Mesendoderm (in vitro differentiated cells): ENCODE results near the gene RALGPS2.

ENCODE experiments used
- DNase-seq: peaks from one replicate; pipeline ENCODE4 v3.0.0; 2013
- H2AK5ac ChIP-seq: 2 replicates; pipeline ENCODE4 v1.6.1; 2013; ENCODE audit warnings: low read length, inconsistent platforms
- H2BK120ac ChIP-seq: 2 replicates; pipeline ENCODE4 v1.6.1; 2013; ENCODE audit warnings: low read depth, mild to moderate bottlenecking, low read length, moderate library complexity, mixed read lengths
- H2BK15ac ChIP-seq: replicated peaks from 2 replicates; pipeline ENCODE4 v1.6.1; 2013; ENCODE audit warnings: low read depth, mild to moderate bottlenecking, moderate library complexity
- H2BK5ac ChIP-seq: 2 replicates; pipeline ENCODE4 v1.6.1; 2013; ENCODE audit warnings: low read length, inconsistent platforms
- H3K18ac ChIP-seq: 2 replicates; pipeline ENCODE4 v1.6.1; 2013; ENCODE audit warnings: mild to moderate bottlenecking, low read length, mixed read lengths
- H3K23ac ChIP-seq: one replicate; pipeline ENCODE4 v1.6.1; 2013; ENCODE audit warnings: low read length
- H3K27ac ChIP-seq: 2 replicates; pipeline ENCODE4 v1.5.1; 2013; ENCODE audit warnings: low read depth, mild to moderate bottlenecking, inconsistent platforms, low read length, moderate library complexity
- H3K27me3 ChIP-seq: 2 replicates; pipeline ENCODE4 v1.6.1; 2013; ENCODE audit warnings: low read length, control low read depth, mild to moderate bottlenecking, inconsistent platforms; ENCODE audit not compliant: insufficient read depth, poor library complexity
- H3K36me3 ChIP-seq: 2 replicates; pipeline ENCODE4 v1.6.1; 2013; ENCODE audit warnings: low read length, inconsistent platforms; ENCODE audit not compliant: control insufficient read depth, insufficient read depth
- H3K4ac ChIP-seq: one replicate; pipeline ENCODE4 v1.6.1; 2013; ENCODE audit warnings: low read depth, mild to moderate bottlenecking, low read length, moderate library complexity
- H3K4me1 ChIP-seq: 2 replicates; pipeline ENCODE4 v1.6.1; 2013; ENCODE audit warnings: low read depth, low read length, inconsistent platforms; ENCODE audit not compliant: control insufficient read depth
- H3K4me2 ChIP-seq: 2 replicates; pipeline ENCODE4 v1.6.1; 2013; ENCODE audit warnings: low read length
- H3K4me3 ChIP-seq: 2 replicates; pipeline ENCODE4 v1.5.1; 2013; ENCODE audit warnings: mild to moderate bottlenecking, low read length
- H3K56ac ChIP-seq: one replicate; pipeline ENCODE4 v1.6.1; 2013; ENCODE audit warnings: low read length
- H3K79me1 ChIP-seq: 2 replicates; pipeline ENCODE4 v1.6.1; 2013; ENCODE audit warnings: low read length, inconsistent platforms
- H3K79me2 ChIP-seq: 2 replicates; pipeline ENCODE4 v1.6.1; 2013; ENCODE audit warnings: mild to moderate bottlenecking, low read length; ENCODE audit not compliant: control insufficient read depth, insufficient read depth
- H3K9ac ChIP-seq: 2 replicates; pipeline ENCODE4 v1.6.1; 2013; ENCODE audit warnings: low read length, inconsistent platforms
- H4K5ac ChIP-seq: one replicate; pipeline ENCODE4 v1.6.1; 2013; ENCODE audit warnings: low read length
- H4K8ac ChIP-seq: one replicate; pipeline ENCODE4 v1.6.1; 2013; ENCODE audit warnings: low read depth, mild to moderate bottlenecking, control low read depth, low read length, moderate library complexity
- WGBS: extraction: QIAGEN DNeasy Blood & Tissue Kit; methylation state at CpG from one replicate; pipeline ENCODE4 v1.1.7; 2013; ENCODE audit warnings: low lambda C conversion rate, missing lambda C conversion rate; ENCODE audit not compliant: insufficient coverage; ENCODE audit errors: extremely low coverage; 5-methylcytosine and 5-hydroxymethylcytosine counted together

Gene RALGPS2

GRCh38 chr1:178901482-178902125, 176.6 kb downstream of the RALGPS2 start:
- Histone ChIP-seq H2BK15ac (no peak overlapping the region), H3K9ac (no peak overlapping the region), H4K8ac (no peak overlapping the region), H3K4me3 (no peak overlapping the region), H3K79me2 (no peaks in the 10 kb centered on the region), H3K18ac (no peak overlapping the region), H3K27ac (no peak overlapping the region), H3K4me2 (no peak overlapping the region), H3K4me1 (no peaks in the 10 kb centered on the region), H3K23ac (no peak overlapping the region), H3K4ac (no peak overlapping the region), H3K27me3 (no peaks in the 10 kb centered on the region), H2AK5ac (no peak overlapping the region), H4K5ac (no peak overlapping the region), H3K56ac (no peak overlapping the region), H3K79me1 (no peaks in the 10 kb centered on the region), H2BK120ac (no peak overlapping the region), H2BK5ac (no peak overlapping the region), H3K36me3 (no peaks in the 10 kb centered on the region)
- DNase-seq, result no peak
- no CpG with 5 or more reads among the region's 1 CpG for WGBS

- Histone ChIP-seq H3K23ac (no peak overlapping the region), H2BK15ac (no peak overlapping the region), H3K4me1 (no peaks in the 10 kb centered on the region), H4K5ac (no peak overlapping the region), H3K4ac (no peak overlapping the region), H3K27me3 (no peaks in the 10 kb centered on the region), H3K27ac (no peak overlapping the region), H2BK5ac (no peak overlapping the region), H3K79me2 (no peaks in the 10 kb centered on the region), H3K9ac (no peak overlapping the region), H2BK120ac (no peak overlapping the region), H3K18ac (no peak overlapping the region), H3K79me1 (no peaks in the 10 kb centered on the region), H4K8ac (no peak overlapping the region), H2AK5ac (no peak overlapping the region), H3K4me2 (no peak overlapping the region), H3K4me3 (no peak overlapping the region), H3K56ac (no peak overlapping the region), H3K36me3 (no peaks in the 10 kb centered on the region)
- WGBS, result no CpG with 5 or more reads among the region's 1 CpG
- no peak for DNase-seq
Observed at GRCh38 chr1:178908358-178908757, 183.3 kb downstream of the RALGPS2 start.

GRCh38 chr1:178910023-178910422, 185.0 kb downstream of the RALGPS2 start:
- H3K4me3 ChIP-seq, result no peak overlapping the region
- H3K4me1 ChIP-seq, result no peaks in the 10 kb centered on the region
- H3K36me3 ChIP-seq, result no peaks in the 10 kb centered on the region
- H2BK120ac ChIP-seq, result no peak overlapping the region
- no peak overlapping the region for H2AK5ac ChIP-seq
- H3K4me2 ChIP-seq, result no peak overlapping the region
- no peak for DNase-seq
- H3K27ac ChIP-seq, result no peak overlapping the region
- H3K18ac ChIP-seq, result no peak overlapping the region
- no peak overlapping the region for H4K5ac ChIP-seq
- H3K27me3 ChIP-seq, result no peaks in the 10 kb centered on the region
- H3K79me2 ChIP-seq, result no peaks in the 10 kb centered on the region
- H3K4ac ChIP-seq, result no peak overlapping the region
- H2BK5ac ChIP-seq, result no peak overlapping the region
- no peak overlapping the region for H3K56ac ChIP-seq
- H2BK15ac ChIP-seq, result no peak overlapping the region
- H4K8ac ChIP-seq, result no peak overlapping the region
- no peaks in the 10 kb centered on the region for H3K79me1 ChIP-seq
- WGBS, result no CpG with 5 or more reads among the region's 1 CpG
- no peak overlapping the region for H3K23ac ChIP-seq
- no peak overlapping the region for H3K9ac ChIP-seq

- H4K8ac ChIP-seq, result no peak overlapping the region
- no peaks in the 10 kb centered on the region for H3K79me1 ChIP-seq
- no peak overlapping the region for H3K56ac ChIP-seq
- no peak for DNase-seq
- H2BK5ac ChIP-seq, result no peak overlapping the region
- no peak overlapping the region for H3K4me3 ChIP-seq
- H3K9ac ChIP-seq, result no peak overlapping the region
- no peak overlapping the region for H3K18ac ChIP-seq
- H3K4ac ChIP-seq, result no peak overlapping the region
- H2BK15ac ChIP-seq, result no peak overlapping the region
- no peaks in the 10 kb centered on the region for H3K4me1 ChIP-seq
- no peaks in the 10 kb centered on the region for H3K27me3 ChIP-seq
- H3K36me3 ChIP-seq, result no peaks in the 10 kb centered on the region
- H3K23ac ChIP-seq, result no peak overlapping the region
- H3K4me2 ChIP-seq, result no peak overlapping the region
- no peaks in the 10 kb centered on the region for H3K79me2 ChIP-seq
- H3K27ac ChIP-seq, result no peak overlapping the region
- no CpG with 5 or more reads among the region's 2 CpGs for WGBS
- H2BK120ac ChIP-seq, result no peak overlapping the region
- no peak overlapping the region for H2AK5ac ChIP-seq
- H4K5ac ChIP-seq, result no peak overlapping the region
Observed at GRCh38 chr1:178912597-178912996, 187.6 kb downstream of the RALGPS2 start.

GRCh38 chr1:178916448-178917174, 191.6 kb downstream of the RALGPS2 start:
- no peaks in the 10 kb centered on the region for H3K79me2 ChIP-seq
- H3K23ac ChIP-seq, result no peak overlapping the region
- no peak overlapping the region for H3K9ac ChIP-seq
- no peak overlapping the region for H4K8ac ChIP-seq
- no peak overlapping the region for H3K27ac ChIP-seq
- H3K4ac ChIP-seq, result no peak overlapping the region
- WGBS, result no CpG with 5 or more reads among the region's 5 CpGs
- no peak overlapping the region for H3K4me2 ChIP-seq
- H2BK5ac ChIP-seq, result no peak overlapping the region
- no peaks in the 10 kb centered on the region for H3K27me3 ChIP-seq
- no peak overlapping the region for H3K4me3 ChIP-seq
- H3K36me3 ChIP-seq, result no peaks in the 10 kb centered on the region
- H2AK5ac ChIP-seq, result no peak overlapping the region
- H2BK120ac ChIP-seq, result no peak overlapping the region
- H3K56ac ChIP-seq, result no peak overlapping the region
- no peaks in the 10 kb centered on the region for H3K79me1 ChIP-seq
- no peak overlapping the region for H3K18ac ChIP-seq
- no peaks in the 10 kb centered on the region for H3K4me1 ChIP-seq
- H2BK15ac ChIP-seq, result no peak overlapping the region
- no peak overlapping the region for H4K5ac ChIP-seq
- no peak for DNase-seq
